B cell (primary cell): ENCODE data around the gene ZNF160. TPM values are rescaled to one million over a fixed set of nuclear protein-coding genes. Genes with fewer than 3 reads are reported as not detected.

ENCODE experiments used
- ATAC-seq: fragments of 200-7000 bp; cut with Tn5 transposase; one replicate; pipeline ENCODE4 v1.10.0; 2021; ENCODE audit warnings: low read depth, mild to moderate bottlenecking, moderate number of reproducible peaks, moderate library complexity
- CTCF ChIA-PET: fragments of 350-600 bp; sonication (Branson Sonifier 250); formaldehyde crosslinking; loops from one replicate; lab custom pipeline; 2021; ENCODE audit warnings: antibody characterized with exemption, inconsistent platforms; lab: Charles Lee
- POLR2A ChIA-PET: fragments of 350-600 bp; sonication (Branson Sonifier 250); formaldehyde crosslinking; loops from one replicate; lab custom pipeline; 2021; ENCODE audit warnings: antibody characterized with exemption; lab: Charles Lee
- DNase-seq: peaks from one replicate; pipeline ENCODE4 v3.0.0; 2013
- H2AFZ ChIP-seq: 2 replicates; pipeline ENCODE4 v1.6.1; 2012; ENCODE audit warnings: mild to moderate bottlenecking, low read depth, low read length; ENCODE audit not compliant: insufficient read depth, poor library complexity, severe bottlenecking
- H3K27ac ChIP-seq, 2 donors: 1 replicate in 1 of 2; 2 replicates in 1 of 2; pipeline ENCODE4 v1.5.1; 2012 to 2013; ENCODE audit warnings: low read length in 2 of 2, mild to moderate bottlenecking in 2 of 2, moderate library complexity in 1 of 2
- H3K27me3 ChIP-seq, 4 experiments: fragments of 200-600 bp in 1 of 4; sonication (generic) in 1 of 4; replicated peaks in 1 of 4; 1 replicate in 2 of 4; 2 replicates in 2 of 4; pipeline versions ENCODE4 v1.6.1 to v1.7.0; 2013 to 2016; ENCODE audit warnings: low read length in 3 of 4, mild to moderate bottlenecking in 2 of 4, mixed read lengths in 1 of 4, moderate library complexity in 1 of 4; ENCODE audit not compliant: insufficient read depth in 4 of 4, control insufficient read depth in 3 of 4; ENCODE audit errors: control extremely low read depth in 1 of 4
- H3K36me3 ChIP-seq, 2 experiments: replicated peaks in 1 of 2; 1 replicate in 1 of 2; 2 replicates in 1 of 2; pipeline versions ENCODE4 v1.6.1 to v1.7.1; 2013; ENCODE audit warnings: low read length in 1 of 2; ENCODE audit not compliant: insufficient read depth in 2 of 2, control insufficient read depth in 1 of 2; ENCODE audit errors: control extremely low read depth in 1 of 2, extremely low read depth in 1 of 2
- H3K4me1 ChIP-seq, 2 donors: fragments of 200-600 bp in 1 of 2; sonication (generic) in 1 of 2; 1 replicate in 1 of 2; 2 replicates in 1 of 2; pipeline versions ENCODE4 v1.5.1 to v1.6.1; 2013 to 2017; ENCODE audit warnings: low read length in 2 of 2; ENCODE audit not compliant: control insufficient read depth in 2 of 2, insufficient read depth in 2 of 2
- H3K4me2 ChIP-seq: replicated peaks from 2 replicates; pipeline ENCODE3; 2012; ENCODE audit warnings: mild to moderate bottlenecking, low read depth, low read length; ENCODE audit not compliant: poor library complexity, severe bottlenecking
- H3K4me3 ChIP-seq, 5 experiments: fragments of 200-600 bp in 1 of 5; sonication (generic) in 1 of 5; 1 replicate in 3 of 5; 2 replicates in 2 of 5; pipeline versions ENCODE4 v1.5.1 to v1.7.0; 2011 to 2016; ENCODE audit warnings: low read length in 4 of 5, mild to moderate bottlenecking in 4 of 5, low read depth in 2 of 5, control low read depth in 1 of 5, moderate library complexity in 1 of 5; ENCODE audit not compliant: insufficient read depth in 1 of 5; ENCODE audit errors: control extremely low read depth in 1 of 5, extremely low read depth in 1 of 5
- H3K79me2 ChIP-seq: fragments of 200-600 bp; sonication (generic); one replicate; pipeline ENCODE4 v1.6.0; 2016; ENCODE audit warnings: low read length; ENCODE audit not compliant: control insufficient read depth, insufficient read depth
- H3K9ac ChIP-seq: fragments of 200-600 bp; sonication (generic); 2 replicates; pipeline ENCODE4 v1.6.1; 2017; ENCODE audit warnings: mild to moderate bottlenecking, low read length, moderate library complexity
- H3K9me3 ChIP-seq, 3 donors: one replicate each; pipeline versions ENCODE4 v1.6.1 to v1.7.1; 2013; ENCODE audit warnings: low read length in 2 of 3; ENCODE audit not compliant: control insufficient read depth in 2 of 3, insufficient read depth in 1 of 3; ENCODE audit errors: control extremely low read depth in 1 of 3
- H4K20me1 ChIP-seq: 2 replicates; pipeline ENCODE4 v1.6.0; 2012; ENCODE audit warnings: mild to moderate bottlenecking, low read length; ENCODE audit not compliant: insufficient read depth, control insufficient read depth, poor library complexity, severe bottlenecking
- H3K27ac Mint-ChIP-seq: one replicate; pipeline ENCODE4 v1.8.0; 2021; ENCODE audit warnings: mixed read lengths
- H3K27me3 Mint-ChIP-seq: one replicate; pipeline ENCODE4 v1.8.0; 2021; ENCODE audit warnings: mixed read lengths
- H3K4me1 Mint-ChIP-seq: one replicate; pipeline ENCODE4 v1.8.0; 2021; ENCODE audit warnings: mixed read lengths
- H3K4me3 Mint-ChIP-seq: one replicate; pipeline ENCODE4 v1.8.0; 2021; ENCODE audit warnings: mixed read lengths
- H3K9me3 Mint-ChIP-seq: one replicate; pipeline ENCODE4 v1.8.0; 2022; ENCODE audit warnings: mixed read lengths; ENCODE audit not compliant: insufficient read depth
- EZH2 ChIP-seq: IDR thresholded peaks from 2 replicates; pipeline ENCODE4 v1.6.1; 2012; ENCODE audit warnings: borderline replicate concordance, low read depth, mild to moderate bottlenecking, moderate library complexity, low read length; ENCODE audit not compliant: insufficient read depth, poor library complexity, severe bottlenecking
- WGBS: methylation state at CpG from one replicate; pipeline ENCODE4 v1.1.5; 2013; ENCODE audit warnings: missing lambda C conversion rate; ENCODE audit not compliant: insufficient coverage; 5-methylcytosine and 5-hydroxymethylcytosine counted together
- intact Hi-C: fragments of 100-400 bp; cut with micrococcal nuclease; formaldehyde crosslinking; loops from one replicate; pipeline ENCODE4 v1.10.0; 2022
- polyA plus RNA-seq: library from polyadenylated mRNA; depleted of rRNA; stranded (reverse); fragments of >200 nt; gene quantifications from 2 replicates; pipeline ENCODE4 v1.2.3, GENCODE V29; 2012
- total RNA-seq, 2 donors: library from RNA; stranded (reverse); fragments of 120-200 nt in 1 of 2; gene quantifications; 1 replicate in 1 of 2; 2 replicates in 1 of 2; pipeline versions ENCODE4 v1.2.3 to v1.2.4, GENCODE V29; 2013 to 2022
- TF ChIP-seq, protein P1 (sequence below): fragments of 200-600 bp; IDR thresholded peaks from one replicate; pipeline ENCODE4 v1.8.0; 2022; ENCODE audit warnings: antibody characterized with exemption, mild to moderate bottlenecking

The ZNF160 gene
- total and polyA plus RNA-seq, 2 donors (not counting 1 experiment from before 2014, with no cell fraction given), result 49.9 to 87.8 TPM

- H3K4me1 Mint-ChIP-seq, result no peaks in the 10 kb centered on the region
- DNase-seq, result no peak
- intact Hi-C loops, result no loop called here
- no peaks in the 10 kb centered on the region for H3K79me2 ChIP-seq
- no peak overlapping the region for H3K9ac ChIP-seq
- H3K4me2 ChIP-seq, result no peak overlapping the region
- no peak overlapping the region for H3K27ac ChIP-seq
- ChIA-PET CTCF (no interaction called here), POLR2A (no interaction called here)
- H3K9me3 Mint-ChIP-seq, result peaks cover 19% of the 10 kb centered on the region
- no CpG with 5 or more reads among the region's 5 CpGs for WGBS
- H3K27me3 ChIP-seq, result no peaks in the 10 kb centered on the region
- H2AFZ ChIP-seq, result no peak overlapping the region
- H3K4me1 ChIP-seq, result no peaks in the 10 kb centered on the region
- H4K20me1 ChIP-seq, result no peaks in the 10 kb centered on the region
- no peak for ATAC-seq
- peaks cover 14 to 16% of the 10 kb centered on the region in 2 experiments for H3K36me3 ChIP-seq
- H3K27ac Mint-ChIP-seq, result no peak overlapping the region
- no peak overlapping the region for H3K4me3 Mint-ChIP-seq
- peaks cover 4 to 13% (median 8%) of the 10 kb centered on the region in 3 donors for H3K9me3 ChIP-seq
- TF ChIP-seq, protein P1, sequence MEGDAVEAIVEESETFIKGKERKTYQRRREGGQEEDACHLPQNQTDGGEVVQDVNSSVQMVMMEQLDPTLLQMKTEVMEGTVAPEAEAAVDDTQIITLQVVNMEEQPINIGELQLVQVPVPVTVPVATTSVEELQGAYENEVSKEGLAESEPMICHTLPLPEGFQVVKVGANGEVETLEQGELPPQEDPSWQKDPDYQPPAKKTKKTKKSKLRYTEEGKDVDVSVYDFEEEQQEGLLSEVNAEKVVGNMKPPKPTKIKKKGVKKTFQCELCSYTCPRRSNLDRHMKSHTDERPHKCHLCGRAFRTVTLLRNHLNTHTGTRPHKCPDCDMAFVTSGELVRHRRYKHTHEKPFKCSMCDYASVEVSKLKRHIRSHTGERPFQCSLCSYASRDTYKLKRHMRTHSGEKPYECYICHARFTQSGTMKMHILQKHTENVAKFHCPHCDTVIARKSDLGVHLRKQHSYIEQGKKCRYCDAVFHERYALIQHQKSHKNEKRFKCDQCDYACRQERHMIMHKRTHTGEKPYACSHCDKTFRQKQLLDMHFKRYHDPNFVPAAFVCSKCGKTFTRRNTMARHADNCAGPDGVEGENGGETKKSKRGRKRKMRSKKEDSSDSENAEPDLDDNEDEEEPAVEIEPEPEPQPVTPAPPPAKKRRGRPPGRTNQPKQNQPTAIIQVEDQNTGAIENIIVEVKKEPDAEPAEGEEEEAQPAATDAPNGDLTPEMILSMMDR, result no peak
- TF ChIP-seq EZH2, result no peak
- H3K27me3 Mint-ChIP-seq, result no peaks in the 10 kb centered on the region
- no peak overlapping the region for H3K4me3 ChIP-seq
Measured at GRCh38 chr19:53109527-53109926, 6.3 kb upstream of the ZNF160 start.

GRCh38 chr19:53102756-53103233 is 427 bp downstream of the ZNF160 start:
- H3K4me1 Mint-ChIP-seq, result peaks cover 37% of the 10 kb centered on the region
- Histone ChIP-seq H3K4me3 (peak overlapping the region; percentile 69 to 98 (median 93)), H2AFZ (peak overlapping the region; percentile 93), H4K20me1 (peaks cover 19% of the 10 kb centered on the region), H3K79me2 (peaks cover 46% of the 10 kb centered on the region), H3K9ac (peak overlapping the region; percentile 92), H3K4me2 (peak overlapping the region; percentile 88), H3K4me1 (peaks cover 14 to 18% of the 10 kb centered on the region in 2 donors), H3K27me3 (no peaks in the 10 kb centered on the region), H3K9me3 (peaks cover 0 to 3% (median 0%) of the 10 kb centered on the region in 3 donors), H3K27ac (peak overlapping the region; percentile 83 to 93), H3K36me3 (peaks cover 1 to 14% of the 10 kb centered on the region in 2 experiments)
- H3K4me3 Mint-ChIP-seq, result peak overlapping the region; percentile 97
- H3K27me3 Mint-ChIP-seq, result no peaks in the 10 kb centered on the region
- DNase-seq (no peak), ATAC-seq (no peak)
- intact Hi-C loops, result loop anchor here (1.0 to 5.0 kb wide), 13 partner anchors 30 to 805 kb away; partner anchors contain the start of genes ZNF320, ZNF347, ZNF415 and ZNF480
- ChIA-PET POLR2A (no interaction called here), CTCF (no interaction called here)
- peak overlapping the region; percentile 96 for H3K27ac Mint-ChIP-seq
- H3K9me3 Mint-ChIP-seq, result no peaks in the 10 kb centered on the region
- TF ChIP-seq, protein P1, result no peak
- TF ChIP-seq EZH2, result no peak
- WGBS, result under 1% methylated on average over 33 of the region's 33 CpGs
